Stomach (tissue), 9 donors: ENCODE data around the gene XCR1. TPM values are rescaled to one million over a fixed set of nuclear protein-coding genes. Genes with fewer than 3 reads are reported as not detected.

Experiments used
- DNase-seq, 2 donors: peaks; one replicate each; pipeline versions ENCODE4 v3.0.0 to v3.0.0-alpha.2; 2013 to 2019
- H3K27ac ChIP-seq, 5 donors: fragments of 200-600 bp in 4 of 5; sonication (generic) in 4 of 5; one replicate each; pipeline ENCODE4 v1.5.1; 2013 to 2019; ENCODE audit warnings: mild to moderate bottlenecking in 1 of 5, moderate library complexity in 1 of 5
- H3K27me3 ChIP-seq, 3 donors: fragments of 200-600 bp; sonication (generic); one replicate each; pipeline ENCODE4 v1.5.1; 2017 to 2019; ENCODE audit warnings: mixed run types in 1 of 3
- H3K36me3 ChIP-seq, 4 donors: fragments of 200-600 bp; sonication (generic); 1 replicate in 3 of 4; 2 replicates in 1 of 4; pipeline ENCODE4 v1.5.1; 2016 to 2019
- H3K4me1 ChIP-seq, 4 donors: fragments of 200-600 bp; sonication (generic); one replicate each; pipeline ENCODE4 v1.5.1; 2016 to 2019
- H3K4me3 ChIP-seq, 4 donors: fragments of 200-600 bp; sonication (generic) in 3 of 4; one replicate each; pipeline ENCODE4 v1.5.1; 2016 to 2019; ENCODE audit warnings: mild to moderate bottlenecking in 1 of 4
- H3K9me3 ChIP-seq, 4 donors: fragments of 200-600 bp; sonication (generic); one replicate each; pipeline ENCODE4 v1.5.1; 2016 to 2019
- CTCF ChIP-seq, 7 experiments: fragments of 450-650 bp in 4 of 7; fragments of 200-600 bp in 3 of 7; sonication (generic) in 3 of 7; IDR thresholded peaks; one replicate each; pipeline ENCODE4 v1.5.1; 2016 to 2019; ENCODE audit warnings: antibody characterized with exemption in 7 of 7, control low read depth in 2 of 7, mild to moderate bottlenecking in 1 of 7
- EP300 ChIP-seq: sonication (generic); formaldehyde crosslinking; IDR thresholded peaks from one replicate; pipeline ENCODE4 v1.6.1; 2017; ENCODE audit warnings: antibody characterized with exemption
- POLR2A ChIP-seq, 4 donors: fragments of 450-650 bp; IDR thresholded peaks; one replicate each; pipeline ENCODE4 v1.6.1; 2016; ENCODE audit warnings: antibody characterized with exemption in 4 of 4, control low read depth in 2 of 4, mild to moderate bottlenecking in 1 of 4, moderate library complexity in 1 of 4
- POLR2AphosphoS5 ChIP-seq, 3 donors: sonication (generic); formaldehyde crosslinking; IDR thresholded peaks; one replicate each; pipeline ENCODE4 v1.6.1; 2016; ENCODE audit warnings: antibody characterized with exemption in 3 of 3
- WGBS, 5 donors: extraction: QIAGEN DNeasy Blood & Tissue Kit in 3 of 5; methylation state at CpG; one replicate each; pipeline versions ENCODE4 v1.1.5 to v1.1.7; 2013 to 2018; 5-methylcytosine and 5-hydroxymethylcytosine counted together
- intact Hi-C: fragments of 100-400 bp; cut with DNase I; formaldehyde crosslinking; loops from one replicate; pipeline ENCODE4 v1.15.1; 2023; ENCODE audit warnings: low total_unique reads
- polyA plus RNA-seq, 3 donors: library from polyadenylated mRNA; stranded (reverse); fragments of 200-250 nt; gene quantifications; one replicate each; pipeline ENCODE4 v1.2.3, GENCODE V29; 2013
- total RNA-seq, 5 donors: library from RNA; depleted of rRNA; stranded (reverse); fragments of >200 nt; gene quantifications; one replicate each; pipeline versions ENCODE4 v1.1.0 to v1.2.3, GENCODE V29; 2014 to 2016
- donor health status: healthy with polysubstance abuse.
- donor health status: Bipolar disorder and iron deficiency.
- donor health status: healthy.

The XCR1 gene
- total and polyA plus RNA-seq, 8 donors, result under 0.01 to 0.37 (median 0.08) TPM; not detected in 4

DNA sequence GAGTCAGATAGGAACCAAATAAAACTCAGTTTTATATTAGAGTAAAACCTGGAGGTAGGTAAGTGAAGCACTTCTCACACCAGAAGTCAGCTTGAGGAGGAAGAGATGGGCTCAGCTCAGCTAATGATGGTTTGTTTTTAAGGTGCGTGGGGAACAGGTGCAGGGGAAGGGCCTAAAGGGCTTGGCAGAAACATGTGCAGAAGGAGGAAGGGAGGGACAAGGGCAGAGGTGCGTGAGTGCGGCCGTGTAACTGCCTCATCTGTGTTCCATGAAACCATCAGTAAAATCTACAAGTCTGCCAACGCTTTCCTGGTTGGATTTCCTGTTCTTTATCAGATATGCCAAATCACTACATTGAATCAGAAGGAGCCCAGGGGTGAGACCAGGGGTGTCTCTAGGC lies 51.6 kb downstream of the XCR1 start:
- TF ChIP-seq POLR2A (IDR thresholded peaks at IDR 0.05) (no peak), CTCF (IDR thresholded peaks at IDR 0.05) (no peak), EP300 (no peak), POLR2AphosphoS5 (IDR thresholded peaks at IDR 0.05) (no peak)
- Histone ChIP-seq H3K27ac (peak overlapping the region; percentile 46 to 83 (median 50)), H3K27me3 (no peaks in the 10 kb centered on the region), H3K4me3 (no peak overlapping the region), H3K36me3 (peaks cover 35 to 93% (median 87%) of the 10 kb centered on the region in 4 donors), H3K9me3 (no peaks in the 10 kb centered on the region), H3K4me1 (peaks cover 11 to 79% (median 47%) of the 10 kb centered on the region in 4 donors)
- intact Hi-C loops, result no loop called here
- DNase-seq, result no peak
- 27 to 52% (median 39%) methylated on average over 5 of the region's 5 CpGs for WGBS, 5 donors

- TF ChIP-seq POLR2A (IDR thresholded peaks at IDR 0.05) (no peak), POLR2AphosphoS5 (IDR thresholded peaks at IDR 0.05) (no peak), EP300 (no peak), CTCF (IDR thresholded peaks at IDR 0.05) (no peak)
- 48 to 93% (median 83%) methylated on average over 4 of the region's 4 CpGs for WGBS, 5 donors
- Histone ChIP-seq H3K4me3 (no peak overlapping the region), H3K4me1 (peaks cover 10 to 69% (median 45%) of the 10 kb centered on the region in 4 donors), H3K27me3 (no peaks in the 10 kb centered on the region), H3K9me3 (no peaks in the 10 kb centered on the region), H3K36me3 (peaks cover 30 to 91% (median 87%) of the 10 kb centered on the region in 4 donors), H3K27ac (peak overlapping the region in 2 of 5 donors; percentile 12 to 75)
- intact Hi-C loops, result no loop called here
- DNase-seq, result no peak
Observed at GRCh38 chr3:45974686-45975085, 52.6 kb downstream of the XCR1 start.

GRCh38 chr3:45972534-45973402 lies 54.5 kb downstream of the XCR1 start:
- TF ChIP-seq POLR2A (IDR thresholded peaks at IDR 0.05) (no peak), CTCF (IDR thresholded peaks at IDR 0.05) (no peak), POLR2AphosphoS5 (IDR thresholded peaks at IDR 0.05) (peak in 1 of 3 donors; percentile 52), EP300 (no peak)
- Histone ChIP-seq H3K36me3 (peaks cover 44 to 93% (median 91%) of the 10 kb centered on the region in 4 donors), H3K27me3 (no peaks in the 10 kb centered on the region), H3K4me3 (no peak overlapping the region), H3K4me1 (peaks cover 17 to 62% (median 36%) of the 10 kb centered on the region in 4 donors), H3K27ac (peak overlapping the region in 4 of 5 donors; percentile 25 to 78 (median 63)), H3K9me3 (no peaks in the 10 kb centered on the region)
- 79 to 86% (median 80%) methylated on average over 6 of the region's 6 CpGs for WGBS, 5 donors
- intact Hi-C loops, result no loop called here
- no peak for DNase-seq

DNA sequence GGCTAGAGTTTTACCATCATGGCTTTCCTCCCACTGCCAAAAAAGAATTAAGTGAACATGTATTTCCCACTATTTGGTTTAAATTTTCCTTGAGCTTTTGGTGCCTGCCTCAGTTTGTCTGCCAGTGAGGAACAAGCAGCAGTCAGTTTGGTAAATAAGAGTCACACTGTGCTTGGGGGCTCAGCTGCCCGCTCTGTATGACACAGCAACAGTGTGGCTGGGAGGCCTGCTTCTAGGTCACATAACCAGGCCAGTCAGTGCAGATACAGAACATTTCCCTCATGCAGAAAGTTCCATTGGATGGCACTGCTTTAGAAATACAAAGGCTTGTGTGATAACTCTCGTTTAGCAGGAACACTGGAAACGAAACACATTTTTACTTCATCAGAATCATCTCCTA lies 57.3 kb downstream of the XCR1 start:
- Histone ChIP-seq H3K27me3 (no peaks in the 10 kb centered on the region), H3K9me3 (no peaks in the 10 kb centered on the region), H3K4me3 (no peak overlapping the region), H3K36me3 (peaks cover 55 to 97% (median 96%) of the 10 kb centered on the region in 4 donors), H3K4me1 (peaks cover 18 to 63% (median 37%) of the 10 kb centered on the region in 4 donors), H3K27ac (no peak overlapping the region)
- TF ChIP-seq EP300 (no peak), CTCF (IDR thresholded peaks at IDR 0.05) (no peak), POLR2A (IDR thresholded peaks at IDR 0.05) (no peak)
- 92 to 97% (median 94%) methylated on average over 3 of the region's 3 CpGs for WGBS, 5 donors
- no peak for DNase-seq
- intact Hi-C loops, result no loop called here
